ENCODE results near the gene DDOST. TPM values are rescaled to one million over a fixed set of nuclear protein-coding genes. Genes with fewer than 3 reads are reported as not detected.
"Not testable (repeated sequence)": the region's sequence is repeated elsewhere in the genome, so short reads cannot be mapped to it uniquely, and the experiment has no call there.

The DDOST gene
- total RNA-seq, 2 experiments from 2014 or later, result 165 to 180 TPM

DNA sequence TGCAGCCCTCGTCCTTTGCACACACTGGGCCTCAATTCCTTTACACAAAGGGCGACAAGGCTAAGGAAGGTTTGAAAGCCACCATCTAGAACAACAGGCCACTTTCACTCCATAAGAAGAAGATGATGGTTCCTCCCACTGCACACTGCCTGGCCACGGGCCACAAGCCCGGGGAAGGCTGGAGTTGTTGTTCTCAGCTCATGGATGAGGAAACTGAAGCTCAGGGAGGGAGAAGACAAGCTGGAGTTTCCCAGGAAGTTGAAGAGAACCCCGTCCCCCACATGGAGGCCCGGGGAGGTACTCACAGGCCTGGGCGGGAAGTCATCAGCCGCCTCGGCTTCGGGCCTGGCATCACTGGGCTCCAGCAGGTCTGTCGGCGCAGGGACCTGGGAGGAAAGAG, 24.6 kb upstream of the DDOST start:
- intact Hi-C loops (cut with micrococcal nuclease), result no loop called here
- Mint-ChIP-seq H3K27ac (no peak overlapping the region), H3K36me3 (no peaks in the 10 kb centered on the region), H3K4me1 (ENCODE audit: low read depth) (no peaks in the 10 kb centered on the region), H3K4me3 (no peak overlapping the region), H3K27me3 (peaks cover 4% of the 10 kb centered on the region), H3K9me3 (no peaks in the 10 kb centered on the region)
- CTCF ChIA-PET, result interaction anchor here (1.9 kb wide), 1 partner anchor 11 kb away, joined by 8 read pairs; no protein-coding TSS in a partner anchor
- POLR2A ChIA-PET, result no interaction called here
- no peak for DNase-seq

DNA sequence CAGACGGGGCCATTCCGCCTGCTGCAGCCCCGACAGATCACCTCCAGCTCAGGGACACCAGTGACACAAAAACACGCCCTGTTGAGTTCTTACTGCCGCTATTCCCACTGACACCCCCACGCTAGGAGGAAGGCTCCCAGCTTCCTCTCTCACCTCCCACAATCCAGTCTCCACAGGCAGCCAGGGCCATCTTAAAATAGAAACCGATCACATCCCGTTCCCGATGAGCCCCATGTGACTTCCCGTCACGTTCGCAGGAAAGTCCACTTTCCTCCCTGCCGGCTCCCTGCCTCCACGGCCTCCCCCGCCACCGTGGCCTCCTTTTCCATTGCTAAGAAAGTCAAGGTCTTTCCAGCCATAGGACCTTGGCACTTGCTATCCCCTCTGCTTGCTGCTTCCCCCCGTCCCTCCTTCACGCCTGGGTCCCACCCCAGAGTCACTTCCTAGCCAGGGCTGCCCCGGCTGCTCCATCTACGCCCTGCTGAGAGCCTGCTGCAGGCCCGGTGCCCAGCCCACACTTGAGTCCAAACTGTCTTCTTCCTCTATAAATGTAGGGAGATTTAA, 24.0 kb upstream of the DDOST start:
- DNase-seq, result no peak
- Mint-ChIP-seq H3K9me3 (no peaks in the 10 kb centered on the region), H3K4me1 (ENCODE audit: low read depth) (no peaks in the 10 kb centered on the region), H3K4me3 (no peak overlapping the region), H3K27me3 (peaks cover 4% of the 10 kb centered on the region), H3K27ac (no peak overlapping the region), H3K36me3 (no peaks in the 10 kb centered on the region)
- intact Hi-C loops (cut with micrococcal nuclease), result no loop called here
- CTCF ChIA-PET, result interaction anchor here (1.9 kb wide), 1 partner anchor 12 kb away, joined by 8 read pairs; no protein-coding TSS in a partner anchor
- POLR2A ChIA-PET, result no interaction called here

DNA sequence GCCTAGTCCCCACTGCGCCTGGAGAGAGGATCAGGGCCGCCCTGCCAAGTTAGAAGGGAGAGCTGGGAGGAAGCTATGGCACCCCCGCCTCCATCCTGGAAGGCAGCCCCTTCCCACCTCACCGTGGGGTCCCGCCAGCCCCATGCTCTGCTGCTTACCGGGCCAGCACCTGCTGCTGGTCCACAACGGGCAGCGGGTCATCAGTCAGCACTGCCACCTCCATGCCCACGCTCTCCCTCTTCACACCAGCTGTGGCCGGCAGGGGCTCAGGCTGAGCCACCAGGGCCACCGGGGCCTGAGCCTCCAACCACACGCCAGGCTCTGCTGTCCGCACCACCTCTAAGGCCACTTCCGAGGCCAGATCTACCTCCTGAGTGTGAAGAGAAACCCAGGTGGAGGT, 23.5 kb upstream of the DDOST start:
- Mint-ChIP-seq H3K4me1 (ENCODE audit: low read depth) (no peaks in the 10 kb centered on the region), H3K9me3 (no peaks in the 10 kb centered on the region), H3K4me3 (no peak overlapping the region), H3K27me3 (peaks cover 4% of the 10 kb centered on the region), H3K27ac (no peak overlapping the region), H3K36me3 (no peaks in the 10 kb centered on the region)
- DNase-seq, result no peak
- ChIA-PET CTCF (interaction anchor here (1.9 kb wide), 1 partner anchor 12 kb away, joined by 8 read pairs; no protein-coding TSS in a partner anchor), POLR2A (no interaction called here)
- intact Hi-C loops (cut with micrococcal nuclease), result no loop called here

DNA sequence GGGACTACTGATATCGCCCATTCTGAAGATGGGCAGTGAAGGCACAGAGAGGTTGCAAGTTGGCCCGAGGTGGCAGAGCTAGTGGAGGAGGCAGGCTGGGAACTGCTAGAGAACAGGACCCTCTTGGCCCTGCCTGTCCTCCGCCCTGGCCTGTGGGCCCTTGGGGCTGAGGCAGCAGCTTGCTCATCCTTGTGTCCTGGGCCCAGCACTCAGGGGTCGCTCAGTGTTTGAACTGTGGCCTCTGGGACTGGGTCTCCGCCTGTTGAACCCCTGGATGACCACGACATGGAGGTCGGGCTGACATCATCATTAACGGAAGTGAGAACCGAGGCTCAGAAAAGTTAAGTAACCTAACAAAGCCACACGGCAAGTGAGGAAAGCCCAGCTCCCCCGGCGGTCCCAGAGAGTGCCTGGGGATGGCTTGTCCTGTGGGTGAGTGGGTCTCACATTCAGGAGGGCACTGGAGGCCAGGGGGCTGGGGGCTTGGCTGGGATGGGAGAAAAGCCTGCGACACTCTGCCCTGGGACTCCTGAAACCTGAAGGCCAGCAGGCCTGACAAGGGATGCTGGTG, 23.0 kb upstream of the DDOST start:
- no peak for DNase-seq
- peaks cover 4% of the 10 kb centered on the region for H3K27me3 Mint-ChIP-seq
- no peak overlapping the region for H3K27ac Mint-ChIP-seq
- intact Hi-C loops (cut with micrococcal nuclease), result no loop called here
- CTCF ChIA-PET, result interaction anchor here (1.3 to 1.9 kb wide), 2 partner anchors 13 to 511 kb away, joined by 3 to 8 read pairs; no protein-coding TSS in a partner anchor
- no peaks in the 10 kb centered on the region for H3K36me3 Mint-ChIP-seq
- H3K4me1 Mint-ChIP-seq (ENCODE audit: low read depth), result no peaks in the 10 kb centered on the region
- H3K9me3 Mint-ChIP-seq, result no peaks in the 10 kb centered on the region
- no peak overlapping the region for H3K4me3 Mint-ChIP-seq
- POLR2A ChIA-PET, result no interaction called here

DNA sequence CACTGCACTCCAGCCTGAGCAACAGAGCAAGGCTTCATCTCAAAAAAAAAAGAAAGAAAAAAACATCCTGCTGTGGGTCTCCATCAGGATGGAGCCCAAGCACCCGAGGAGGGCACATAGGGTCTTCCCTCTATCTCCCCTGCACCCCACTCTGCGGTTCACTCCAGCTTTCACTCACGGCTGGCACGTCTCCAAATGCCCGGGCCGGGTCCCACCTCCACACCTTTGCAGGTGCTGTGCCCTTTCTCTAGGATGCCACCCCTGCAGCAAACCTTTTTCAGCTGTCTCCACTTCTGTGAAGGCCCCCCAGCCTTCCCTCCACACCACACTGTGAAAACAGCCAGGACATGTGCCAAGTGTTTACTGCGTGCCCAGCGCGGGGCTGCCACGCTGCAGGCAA, 22.4 kb upstream of the DDOST start:
- Mint-ChIP-seq H3K9me3 (no peaks in the 10 kb centered on the region), H3K36me3 (no peaks in the 10 kb centered on the region), H3K27me3 (peaks cover 6% of the 10 kb centered on the region), H3K27ac (no peak overlapping the region), H3K4me3 (no peak overlapping the region), H3K4me1 (ENCODE audit: low read depth) (peaks cover 3% of the 10 kb centered on the region)
- CTCF ChIA-PET, result interaction anchor here (1.3 kb wide), 1 partner anchor 511 kb away, joined by 3 read pairs; no protein-coding TSS in a partner anchor
- POLR2A ChIA-PET, result no interaction called here
- DNase-seq, result no peak
- intact Hi-C loops (cut with micrococcal nuclease), result no loop called here

DNA sequence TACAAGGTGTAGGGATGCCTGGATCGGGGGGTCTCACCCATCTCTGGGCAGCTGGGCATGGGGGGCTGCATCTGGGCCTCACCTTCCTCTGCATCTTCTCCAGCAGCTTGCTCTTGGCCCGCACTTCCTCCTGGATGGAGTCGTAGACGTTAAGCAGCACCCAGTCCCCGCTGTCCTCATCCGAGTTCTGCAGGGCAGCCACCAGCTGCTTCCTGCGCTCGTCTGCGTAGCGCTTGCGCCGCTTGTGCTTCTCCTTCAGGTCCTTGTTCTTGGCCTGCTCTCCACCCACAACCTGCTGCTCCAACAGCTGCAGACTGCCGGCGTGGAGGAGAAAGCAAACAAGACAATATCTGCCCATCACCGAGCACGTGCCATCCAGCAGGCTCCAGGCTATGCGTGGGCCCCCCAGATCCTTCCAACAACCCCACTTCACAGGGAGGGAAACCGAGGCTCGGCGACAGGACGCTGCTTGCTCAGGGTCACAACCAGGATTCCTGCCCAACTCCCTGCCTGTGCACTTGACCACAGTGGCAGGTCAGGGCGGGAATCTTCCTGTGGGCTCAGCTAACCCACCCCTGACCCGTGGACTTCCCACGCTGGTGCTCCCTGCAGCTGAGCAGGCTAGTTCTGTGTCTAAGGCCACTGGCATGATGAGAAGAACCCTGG, 21.5 kb upstream of the DDOST start:
- no peak overlapping the region for H3K27ac Mint-ChIP-seq
- H3K9me3 Mint-ChIP-seq, result peaks cover 3% of the 10 kb centered on the region
- H3K36me3 Mint-ChIP-seq, result peaks cover 3% of the 10 kb centered on the region
- H3K4me3 Mint-ChIP-seq, result no peak overlapping the region
- intact Hi-C loops (cut with micrococcal nuclease), result no loop called here
- ChIA-PET POLR2A (no interaction called here), CTCF (interaction anchor here (1.3 kb wide), 1 partner anchor 512 kb away, joined by 3 read pairs; no protein-coding TSS in a partner anchor)
- no peak for DNase-seq
- H3K4me1 Mint-ChIP-seq (ENCODE audit: low read depth), result peaks cover 8% of the 10 kb centered on the region
- peaks cover 10% of the 10 kb centered on the region for H3K27me3 Mint-ChIP-seq

DNA sequence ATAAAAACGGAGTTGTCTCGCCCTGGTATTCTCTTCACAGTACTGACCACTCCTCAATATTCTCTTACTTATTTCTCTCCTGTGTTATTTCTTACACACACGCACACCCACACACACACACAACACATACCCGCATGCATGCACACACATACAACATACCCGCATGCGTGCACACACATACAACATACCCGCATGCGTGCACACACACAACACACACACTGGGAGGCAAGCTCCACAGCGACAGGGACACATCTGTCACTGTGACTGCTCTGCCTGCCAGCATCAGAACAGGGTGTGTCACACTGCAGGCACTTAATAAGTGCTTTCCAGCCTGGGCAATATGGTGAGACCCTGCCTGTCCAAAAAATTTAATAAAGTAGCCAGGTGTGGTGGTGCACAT, 20.8 kb upstream of the DDOST start:
- ChIA-PET CTCF (no interaction called here), POLR2A (no interaction called here)
- Mint-ChIP-seq H3K27me3 (peaks cover 12% of the 10 kb centered on the region), H3K4me3 (no peak overlapping the region), H3K4me1 (ENCODE audit: low read depth) (peaks cover 8% of the 10 kb centered on the region), H3K27ac (no peak overlapping the region), H3K9me3 (peaks cover 10% of the 10 kb centered on the region), H3K36me3 (peaks cover 3% of the 10 kb centered on the region)
- intact Hi-C loops (cut with micrococcal nuclease), result no loop called here
- no peak for DNase-seq

DNA sequence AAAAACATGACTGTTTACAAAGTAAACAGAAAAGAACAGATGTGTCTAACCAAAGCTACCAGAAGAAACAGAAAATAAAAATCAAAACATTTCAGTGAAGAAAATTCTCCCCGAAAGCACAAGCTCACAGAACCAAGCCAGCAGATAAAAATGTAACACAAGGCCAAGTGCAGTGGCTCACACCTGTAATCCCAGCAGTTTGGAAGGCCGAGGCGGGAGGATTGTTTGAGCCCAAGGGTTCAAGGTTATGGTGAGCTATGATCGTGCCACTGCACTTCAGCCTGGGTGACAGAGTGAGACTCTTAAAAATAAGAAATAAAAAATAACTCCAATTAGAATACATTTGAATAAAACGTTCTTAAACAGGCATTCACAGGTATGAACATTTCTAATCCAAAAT, 19.1 kb upstream of the DDOST start:
- ChIA-PET CTCF (interaction anchor here (1.0 to 1.1 kb wide), 2 partner anchors 17 to 515 kb away, joined by 3 to 4 read pairs; no protein-coding TSS in a partner anchor), POLR2A (no interaction called here)
- Mint-ChIP-seq H3K4me1 (ENCODE audit: low read depth) (peaks cover 8% of the 10 kb centered on the region), H3K9me3 (peaks cover 10% of the 10 kb centered on the region), H3K27ac (no peak overlapping the region), H3K36me3 (peaks cover 3% of the 10 kb centered on the region), H3K4me3 (no peak overlapping the region), H3K27me3 (peaks cover 15% of the 10 kb centered on the region)
- DNase-seq, result no peak
- intact Hi-C loops (cut with micrococcal nuclease), result no loop called here

DNA sequence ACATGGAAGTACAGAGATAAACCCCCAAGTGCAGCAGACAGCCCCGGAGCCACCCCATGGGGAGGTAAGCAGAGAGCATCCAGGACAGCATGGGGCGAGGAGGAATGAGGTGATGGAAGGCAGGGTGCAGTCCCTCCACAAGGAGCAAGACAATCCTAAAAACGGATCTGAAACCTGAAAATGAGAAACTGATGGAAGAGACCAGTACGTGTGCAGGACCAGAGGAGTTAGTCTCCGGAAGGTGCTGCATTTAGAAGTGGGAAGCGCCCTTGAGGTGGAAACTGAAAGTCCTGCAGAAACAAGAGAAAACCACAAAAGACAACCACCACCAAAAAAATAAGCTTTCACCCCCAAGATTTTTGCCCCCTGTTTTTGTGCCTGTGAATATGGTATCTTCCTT, 17.4 kb upstream of the DDOST start:
- intact Hi-C loops (cut with micrococcal nuclease), result no loop called here
- Mint-ChIP-seq H3K27ac (no peak overlapping the region), H3K9me3 (peaks cover 10% of the 10 kb centered on the region), H3K36me3 (peaks cover 3% of the 10 kb centered on the region), H3K4me3 (no peak overlapping the region), H3K27me3 (peaks cover 15% of the 10 kb centered on the region), H3K4me1 (ENCODE audit: low read depth) (peaks cover 8% of the 10 kb centered on the region)
- ChIA-PET CTCF (interaction anchor here (0.6 kb wide), 1 partner anchor 18 kb away, joined by 3 read pairs; the partner anchor contains the start of gene DDOST), POLR2A (no interaction called here)
- DNase-seq, result no peak

DNA sequence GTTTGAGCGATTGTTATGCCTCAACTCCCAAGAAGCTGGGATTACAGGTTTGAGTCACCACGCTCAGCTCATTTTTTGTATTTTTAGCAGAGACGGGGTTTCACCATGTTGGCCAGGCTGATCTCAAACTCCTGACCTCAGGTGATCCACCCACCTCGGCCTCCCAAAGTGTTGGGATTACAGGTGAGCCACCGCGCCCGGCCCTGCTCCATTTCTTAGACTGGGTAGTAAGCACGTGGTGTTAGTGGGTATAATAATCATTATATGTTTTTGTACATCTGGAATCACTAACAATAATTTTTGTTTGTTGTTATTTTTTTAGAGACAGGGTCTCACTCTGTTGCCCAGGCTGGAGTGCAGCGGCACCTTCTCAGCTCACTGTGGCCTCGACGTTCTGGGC, 12.5 kb upstream of the DDOST start:
- DNase-seq; H3K4me1 Mint-ChIP-seq (ENCODE audit: low read depth); intact Hi-C loops (cut with micrococcal nuclease); H3K36me3 Mint-ChIP-seq; POLR2A ChIA-PET; H3K27ac Mint-ChIP-seq; H3K9me3 Mint-ChIP-seq; H3K4me3 Mint-ChIP-seq: not testable (repeated sequence)
- CTCF ChIA-PET, result interaction anchor here (0.6 kb wide), 1 partner anchor 33 kb away, joined by 3 read pairs; no protein-coding TSS in a partner anchor
- peaks cover 12% of the 10 kb centered on the region for H3K27me3 Mint-ChIP-seq

DNA sequence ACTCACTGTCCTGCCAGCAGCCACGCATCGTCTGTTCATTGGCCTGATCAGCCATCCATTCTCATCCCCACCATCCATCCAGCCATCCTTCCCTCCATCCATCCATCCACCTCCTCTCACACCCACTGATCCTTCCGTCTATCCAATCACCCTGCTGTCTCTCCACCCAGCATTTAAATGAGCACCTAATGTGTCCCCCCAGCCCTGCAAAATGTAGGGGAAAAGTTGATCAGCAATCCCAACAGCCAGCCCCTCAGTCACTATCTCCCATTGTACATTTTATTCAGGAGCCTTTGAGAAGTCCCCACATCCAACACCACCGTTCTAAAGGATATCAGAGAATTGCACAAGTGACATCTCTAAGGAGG, 11.1 kb upstream of the DDOST start:
- POLR2A ChIA-PET, result no interaction called here
- intact Hi-C loops (cut with micrococcal nuclease), result no loop called here

DNA sequence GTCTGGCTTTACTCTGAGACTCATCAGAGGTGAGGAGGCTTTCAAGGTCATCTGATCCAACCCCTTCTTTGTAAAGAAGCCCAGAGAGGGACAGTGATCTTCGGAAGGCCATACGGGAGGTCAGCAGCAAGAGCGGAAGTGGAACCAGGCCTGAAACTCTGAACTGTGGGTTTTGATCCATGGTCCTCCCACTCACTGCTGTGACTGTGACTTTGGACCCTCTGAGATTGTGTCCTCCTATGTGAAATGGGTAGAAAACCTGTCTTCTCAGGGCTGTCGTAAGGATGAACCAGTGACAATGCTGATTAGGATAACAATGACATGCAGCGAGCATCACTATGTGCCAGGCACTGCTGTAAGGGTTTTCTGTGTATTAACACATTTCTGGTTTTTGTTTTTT, 9.8 kb upstream of the DDOST start:
- Mint-ChIP-seq H3K36me3 (no peaks in the 10 kb centered on the region), H3K4me3 (no peak overlapping the region), H3K4me1 (ENCODE audit: low read depth) (peaks cover 3% of the 10 kb centered on the region), H3K27me3 (peaks cover 6% of the 10 kb centered on the region), H3K9me3 (no peaks in the 10 kb centered on the region), H3K27ac (no peak overlapping the region)
- intact Hi-C loops (cut with micrococcal nuclease), result no loop called here
- ChIA-PET CTCF (no interaction called here), POLR2A (no interaction called here)
- DNase-seq, result no peak

More for the DNA sequence above, 11.1 kb upstream of the DDOST start:
- DNase-seq, result no peak
- no peaks in the 10 kb centered on the region for H3K4me1 Mint-ChIP-seq (ENCODE audit: low read depth)
- no peak overlapping the region for H3K27ac Mint-ChIP-seq
- CTCF ChIA-PET, result interaction anchor here (1.0 kb wide), 1 partner anchor 24 kb away, joined by 3 read pairs; no protein-coding TSS in a partner anchor
- no peaks in the 10 kb centered on the region for H3K36me3 Mint-ChIP-seq
- H3K27me3 Mint-ChIP-seq, result peaks cover 8% of the 10 kb centered on the region
- peaks cover 2% of the 10 kb centered on the region for H3K9me3 Mint-ChIP-seq
- H3K4me3 Mint-ChIP-seq, result no peak overlapping the region

Measured in activated CD4-positive, alpha-beta memory T cell treated with anti-CD3 and anti-CD28 coated beads for 36 hours (primary cell).